SK-N-SH (cell line): ENCODE data around the gene RASAL2. TPM values are rescaled to one million over a fixed set of nuclear protein-coding genes. Genes with fewer than 3 reads are reported as not detected.

Experiments used
- CTCF ChIA-PET: fragments of 300-600, 350-600 bp; formaldehyde crosslinking; extraction: SDS; loops from one replicate; lab custom pipeline; 2021; lab: Yijun Ruan, JAX
- POLR2A ChIA-PET: fragments of 350-600 bp; sonication (Branson Sonifier 250); formaldehyde crosslinking; extraction: SDS; loops from one replicate; lab custom pipeline; 2020; ENCODE audit warnings: antibody characterized with exemption, inconsistent platforms; lab: Yijun Ruan, JAX
- DNase-seq: peaks from one replicate; pipeline ENCODE4 v3.0.0; 2012
- H2AFZ ChIP-seq: fragments of 200-600 bp; sonication (generic); 2 replicates; pipeline ENCODE4 v1.8.1; 2016; ENCODE audit warnings: antibody characterized with exemption, mild to moderate bottlenecking, low read depth
- H3F3A ChIP-seq: fragments of 200-600 bp; sonication (generic); replicated peaks from 2 replicates; pipeline ENCODE3; 2016; ENCODE audit warnings: antibody characterized with exemption, mild to moderate bottlenecking; ENCODE audit not compliant: insufficient read depth
- H3K27ac ChIP-seq, 2 experiments: fragments of 200-500 bp in 1 of 2; fragments of 200-600 bp in 1 of 2; sonication (Bioruptor generic) in 1 of 2; sonication (generic), shearing (Covaris generic) in 1 of 2; 2 replicates each; pipeline versions ENCODE4 v1.5.1 to v1.6.1; 2014 to 2016; ENCODE audit warnings: low read depth in 2 of 2, inconsistent platforms in 1 of 2, low read length in 1 of 2, mild to moderate bottlenecking in 1 of 2, mixed read lengths in 1 of 2
- H3K27me3 ChIP-seq: fragments of 200-600 bp; sonication (generic), shearing (Covaris generic); 2 replicates; pipeline ENCODE4 v1.6.1; 2016; ENCODE audit warnings: mixed run types; ENCODE audit not compliant: insufficient read depth
- H3K36me3 ChIP-seq, 2 experiments: fragments of 200-500 bp in 1 of 2; fragments of 200-600 bp in 1 of 2; sonication (Bioruptor generic) in 1 of 2; sonication (generic) in 1 of 2; replicated peaks in 1 of 2; 2 replicates each; pipeline versions ENCODE3 to v1.5.1; 2014 to 2016; ENCODE audit warnings: low read length in 1 of 2, mild to moderate bottlenecking in 1 of 2; ENCODE audit not compliant: insufficient read depth in 2 of 2, control insufficient read depth in 1 of 2
- H3K4me1 ChIP-seq, 2 experiments: fragments of 200-500 bp in 1 of 2; fragments of 200-600 bp in 1 of 2; sonication (Bioruptor generic) in 1 of 2; sonication (generic), shearing (Covaris generic) in 1 of 2; 2 replicates each; pipeline versions ENCODE4 v1.5.1 to v1.6.1; 2014 to 2016; ENCODE audit warnings: low read depth in 1 of 2, low read length in 1 of 2, mixed run types in 1 of 2; ENCODE audit not compliant: insufficient read depth in 2 of 2, control insufficient read depth in 1 of 2
- H3K4me2 ChIP-seq: fragments of 200-600 bp; sonication (generic), shearing (Covaris generic); 2 replicates; pipeline ENCODE4 v1.6.1; 2017; ENCODE audit warnings: mixed run types
- H3K4me3 ChIP-seq, 2 experiments: fragments of 200-500 bp in 1 of 2; fragments of 200-600 bp in 1 of 2; sonication (Bioruptor generic) in 1 of 2; sonication (generic), shearing (Covaris generic) in 1 of 2; 2 replicates each; pipeline versions ENCODE4 v1.5.1 to v1.8.1; 2014 to 2016; ENCODE audit warnings: low read depth in 2 of 2, inconsistent platforms in 1 of 2, low read length in 1 of 2, mild to moderate bottlenecking in 1 of 2, mixed read lengths in 1 of 2, moderate library complexity in 1 of 2
- H3K79me2 ChIP-seq: fragments of 200-600 bp; sonication (generic); 2 replicates; pipeline ENCODE4 v1.8.1; 2017; ENCODE audit warnings: mild to moderate bottlenecking; ENCODE audit not compliant: insufficient read depth
- H3K9ac ChIP-seq: fragments of 200-600 bp; sonication (generic); 2 replicates; pipeline ENCODE4 v1.6.1; 2017; ENCODE audit warnings: mixed run types
- H3K9me2 ChIP-seq: fragments of 200-600 bp; sonication (generic); 2 replicates; pipeline ENCODE4 v1.6.1; 2017; ENCODE audit warnings: mixed run types
- H3K9me3 ChIP-seq: fragments of 200-600 bp; sonication (generic); 2 replicates; pipeline ENCODE4 v1.6.1; 2017; ENCODE audit warnings: mixed run types, mild to moderate bottlenecking, moderate library complexity
- H4K20me1 ChIP-seq: fragments of 200-600 bp; sonication (generic); 2 replicates; pipeline ENCODE4 v1.6.1; 2017; ENCODE audit warnings: mild to moderate bottlenecking, mixed run types; ENCODE audit not compliant: insufficient read depth
- ELF1 ChIP-seq: IDR thresholded peaks from 2 replicates; pipeline ENCODE4 v1.4.0; 2012
- EZH2phosphoT487 ChIP-seq: fragments of 200-600 bp; sonication (generic); IDR thresholded peaks from 2 replicates; pipeline ENCODE4 v1.6.1; 2017; ENCODE audit warnings: low read depth, mixed run types, mild to moderate bottlenecking, antibody characterized with exemption, moderate library complexity, borderline replicate concordance
- FOSL2 ChIP-seq: IDR thresholded peaks from 2 replicates; pipeline ENCODE4 v1.4.0; 2012; ENCODE audit warnings: low read depth, mild to moderate bottlenecking, moderate library complexity, borderline replicate concordance
- FOXJ3 ChIP-seq: sonication (generic); formaldehyde crosslinking; IDR thresholded peaks from 2 replicates; pipeline ENCODE4 v1.5.1; 2020; ENCODE audit warnings: mild to moderate bottlenecking, missing genetic modification reagents
- GABPA ChIP-seq: IDR thresholded peaks from 2 replicates; pipeline ENCODE4 v1.4.0; 2012; ENCODE audit warnings: low read depth, mild to moderate bottlenecking
- GATA2 ChIP-seq: sonication (generic); formaldehyde crosslinking; IDR thresholded peaks from 2 replicates; pipeline ENCODE4 v1.5.0; 2020; ENCODE audit warnings: mild to moderate bottlenecking, missing genetic modification reagents
- JUND ChIP-seq: IDR thresholded peaks from 2 replicates; pipeline ENCODE4 v1.4.0; 2012
- MEF2A ChIP-seq: IDR thresholded peaks from 2 replicates; pipeline ENCODE4 v1.4.0; 2012; ENCODE audit warnings: low read depth, borderline replicate concordance
- NFIC ChIP-seq: IDR thresholded peaks from 2 replicates; pipeline ENCODE4 v1.4.0; 2012; ENCODE audit warnings: borderline replicate concordance
- PBX3 ChIP-seq: IDR thresholded peaks from 2 replicates; pipeline ENCODE4; 2012
- POLR2AphosphoS5 ChIP-seq: IDR thresholded peaks from 2 replicates; pipeline ENCODE4 v1.6.1; 2012; ENCODE audit warnings: low read depth, low read length
- RAD21 ChIP-seq: IDR thresholded peaks from 2 replicates; pipeline ENCODE4 v1.6.1; 2012; ENCODE audit warnings: mild to moderate bottlenecking, low read length
- REST ChIP-seq: IDR thresholded peaks from 2 replicates; pipeline ENCODE4 v1.6.1; 2012; ENCODE audit warnings: mild to moderate bottlenecking, low read depth, low read length, moderate library complexity
- RFX5 ChIP-seq: IDR thresholded peaks from 2 replicates; pipeline ENCODE4 v1.6.1; 2012; ENCODE audit warnings: mild to moderate bottlenecking, improper control_type of control experiment, low read length
- RXRA ChIP-seq: IDR thresholded peaks from 2 replicates; pipeline ENCODE4 v1.4.0; 2012; ENCODE audit warnings: low read depth, mild to moderate bottlenecking, borderline replicate concordance
- SIN3A ChIP-seq: IDR thresholded peaks from 2 replicates; pipeline ENCODE4 v1.6.1; 2012; ENCODE audit warnings: low read depth, mild to moderate bottlenecking, low read length, moderate library complexity, borderline replicate concordance
- TAF1 ChIP-seq: IDR thresholded peaks from 2 replicates; pipeline ENCODE4 v1.6.1; 2012; ENCODE audit warnings: low read depth, mild to moderate bottlenecking, low read length, moderate library complexity, borderline replicate concordance
- USF1 ChIP-seq: IDR thresholded peaks from 2 replicates; pipeline ENCODE4 v1.4.0; 2012; ENCODE audit warnings: low read depth, borderline replicate concordance
- ZBTB33 ChIP-seq: IDR thresholded peaks from 2 replicates; pipeline ENCODE4 v1.4.0; 2012; ENCODE audit warnings: low read depth, borderline replicate concordance
- WGBS: methylation state at CpG from one replicate; pipeline ENCODE4 v1.1.6; 2017; ENCODE audit warnings: low lambda C conversion rate; 5-methylcytosine and 5-hydroxymethylcytosine counted together
- polyA plus RNA-seq, 3 experiments: library from polyadenylated mRNA; depleted of rRNA; stranded (reverse); fragments of >200 nt; gene quantifications; 2 replicates each; pipeline ENCODE4 v1.2.3, GENCODE V29; 2012

RASAL2 gene
- polyA plus RNA-seq, 1 of the 3 experiments (the other 2 are of a cell fraction) = 6.9 TPM

GRCh38 chr1:178145605-178146004 lies 51.7 kb downstream of the RASAL2 start (continued):
- TF ChIP-seq PBX3 = no peak
- TF ChIP-seq FOXJ3 (CRISPR knock-in tag) = no peak
- no peak for TF ChIP-seq RXRA
- TF ChIP-seq REST = no peak

GRCh38 chr1:178146436-178146835 lies 52.5 kb downstream of the RASAL2 start:
- no peaks in the 10 kb centered on the region for H3K27me3 ChIP-seq
- H3K4me2 ChIP-seq = no peak overlapping the region
- no peak for DNase-seq
- CTCF ChIA-PET = no interaction called here
- TF ChIP-seq EZH2phosphoT487 (no peak), POLR2AphosphoS5 (no peak), SIN3A (no peak), ZBTB33 (no peak), TAF1 (no peak), GATA2 (CRISPR knock-in tag) (no peak), FOSL2 (no peak), GABPA (no peak), RAD21 (no peak), USF1 (no peak), MEF2A (no peak), ELF1 (no peak), RFX5 (no peak), NFIC (no peak), JUND (no peak), FOXJ3 (CRISPR knock-in tag) (no peak), REST (no peak)
- no peaks in the 10 kb centered on the region for H4K20me1 ChIP-seq
- H3K9me2 ChIP-seq = no peaks in the 10 kb centered on the region
- H3F3A ChIP-seq = peaks cover 13% of the 10 kb centered on the region
- 100% methylated on average over 2 of the region's 2 CpGs for WGBS
- H2AFZ ChIP-seq = no peak overlapping the region
- H3K9me3 ChIP-seq = no peaks in the 10 kb centered on the region
- no peak overlapping the region for H3K9ac ChIP-seq
- H3K4me1 ChIP-seq = peaks cover 0 to 11% of the 10 kb centered on the region in 2 experiments; a peak in 2 of 4 replicates
- no peak overlapping the region for H3K4me3 ChIP-seq
- POLR2A ChIA-PET = no interaction called here
- H3K27ac ChIP-seq = no peak overlapping the region
- H3K79me2 ChIP-seq = peaks cover 70% of the 10 kb centered on the region
- H3K36me3 ChIP-seq = no peaks in the 10 kb centered on the region
